GM12873 (cell line): Measurements from ENCODE around the gene CRIP1.

ENCODE experiments used
- CTCF ChIP-seq: IDR thresholded peaks from 2 replicates; pipeline ENCODE4 v1.5.1; 2012; ENCODE audit warnings: low read depth, mild to moderate bottlenecking, moderate library complexity, low read length, control low read depth; ENCODE audit not compliant: insufficient read depth; ENCODE audit errors: missing control alignments

Gene CRIP1

GRCh38 chr14:105477660-105478397, 8.9 kb upstream of the CRIP1 start:
- no peak for TF ChIP-seq CTCF

- no peak for TF ChIP-seq CTCF
These were observed 8.1 kb upstream of the CRIP1 start for GRCh38 chr14:105478398-105479251.

- TF ChIP-seq CTCF: no peak
These were observed 7.1 kb upstream of the CRIP1 start for GRCh38 chr14:105479431-105480158.

GRCh38 chr14:105480199-105480746, 6.4 kb upstream of the CRIP1 start:
- TF ChIP-seq CTCF: no peak

- TF ChIP-seq CTCF: peak; percentile 97
These were observed 5.6 kb upstream of the CRIP1 start for GRCh38 chr14:105480807-105481801.

GRCh38 chr14:105481886-105482457, 4.7 kb upstream of the CRIP1 start:
- TF ChIP-seq CTCF: no peak
